ENCODE measurements around the gene HK3. TPM values are rescaled to one million over a fixed set of nuclear protein-coding genes. Genes with fewer than 3 reads are reported as not detected.

The HK3 gene
- polyA plus RNA-seq, 2 of the 4 experiments (the other 2 are of a cell fraction), result 0.04 to 0.12 TPM

DNA sequence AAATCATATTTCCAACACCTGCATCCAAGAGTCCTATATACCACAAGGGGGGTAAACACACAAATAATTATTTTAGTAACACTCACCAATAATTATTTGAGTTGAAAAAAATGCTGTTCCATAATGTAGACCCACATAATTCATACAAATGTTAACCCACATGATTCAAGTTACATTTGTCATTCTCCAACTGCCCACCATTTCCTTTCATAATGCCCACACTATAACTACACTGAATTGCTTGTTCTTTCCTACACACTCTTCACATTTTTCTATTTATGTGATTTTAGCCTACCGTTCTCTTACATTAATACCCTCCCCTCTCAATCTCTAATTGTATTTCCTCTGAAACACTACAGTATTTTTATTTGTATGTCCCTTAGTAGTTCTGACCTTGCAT lies 35.9 kb upstream of the HK3 start (continued):
- TF ChIP-seq RNF2 (IDR thresholded peaks at IDR 0.05; ENCODE audit: borderline replicate concordance, low read depth), result no peak
- TF ChIP-seq ZNF302 (CRISPR knock-in tag; IDR thresholded peaks at IDR 0.05), result no peak
- no peak for TF ChIP-seq NFE2L2 (conservative IDR thresholded peaks at IDR 0.05; ENCODE audit: low read length)
- TF ChIP-seq PHF8 (IDR thresholded peaks at IDR 0.05; ENCODE audit: borderline replicate concordance, low read depth), result no peak

DNA sequence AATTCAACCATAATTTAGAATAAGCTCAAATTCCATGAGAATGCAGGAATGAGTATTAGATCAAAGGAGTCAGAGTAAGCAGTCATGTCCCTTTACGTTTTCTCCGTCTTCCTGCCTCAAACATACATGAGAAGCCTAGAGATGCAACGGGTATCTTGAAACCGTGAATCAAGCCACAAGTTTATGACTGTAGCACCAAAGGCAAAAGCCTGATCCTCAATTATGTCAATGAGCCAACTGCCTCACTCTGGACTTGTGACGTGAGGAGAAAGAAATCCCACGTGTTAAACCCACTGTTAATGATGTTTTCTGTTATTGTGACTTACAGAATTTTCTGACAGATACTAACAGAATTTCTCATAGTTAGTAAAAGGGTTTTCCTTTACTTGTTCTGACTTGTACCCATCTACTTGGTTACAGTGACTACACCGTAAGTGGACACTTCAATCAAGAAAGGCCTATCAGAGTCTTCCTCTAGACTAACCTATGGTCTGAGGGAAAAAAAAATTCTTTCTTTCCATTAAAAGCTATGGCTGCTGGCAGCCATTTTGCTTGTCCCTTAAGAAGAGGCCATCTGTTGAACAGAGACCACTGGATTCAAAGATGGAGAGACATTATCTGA lies 35.3 kb upstream of the HK3 start:
- Histone ChIP-seq H3K4me3 (no peak overlapping the region), H3K4me2 (no peak overlapping the region), H3K9me3 (no peaks in the 10 kb centered on the region), H3K4me1 (no peaks in the 10 kb centered on the region), H3K27ac (no peak overlapping the region)
- 92% methylated on average over 7 of the region's 7 CpGs for WGBS (ENCODE audit: missing lambda C conversion rate)
- no peak for FAIRE-seq
- no peak for TF ChIP-seq TFCP2L1 (CRISPR knock-in tag; IDR thresholded peaks at IDR 0.05)
- TF ChIP-seq RARB (CRISPR knock-in tag; IDR thresholded peaks at IDR 0.05), result no peak
- no peak for TF ChIP-seq CHD4 (IDR thresholded peaks at IDR 0.05; ENCODE audit: borderline replicate concordance)
- TF ChIP-seq JUN (IDR thresholded peaks at IDR 0.05), result no peak
- no peak for TF ChIP-seq NR3C1 (IDR thresholded peaks at IDR 0.05)
- TF ChIP-seq SREBF2 (IDR thresholded peaks at IDR 0.05), result no peak
- no peak for TF ChIP-seq CHD2 (IDR thresholded peaks at IDR 0.05; ENCODE audit: low read length, partially characterized antibody)
- TF ChIP-seq SMC3 (IDR thresholded peaks at IDR 0.05), result no peak
- ATAC-seq, result no peak
- DNase-seq (ENCODE audit: low read depth in 1 of 2, low spot score in 1 of 2), result no peak
- ChIA-PET POLR2A (no interaction called here), CTCF (no interaction called here)

DNA sequence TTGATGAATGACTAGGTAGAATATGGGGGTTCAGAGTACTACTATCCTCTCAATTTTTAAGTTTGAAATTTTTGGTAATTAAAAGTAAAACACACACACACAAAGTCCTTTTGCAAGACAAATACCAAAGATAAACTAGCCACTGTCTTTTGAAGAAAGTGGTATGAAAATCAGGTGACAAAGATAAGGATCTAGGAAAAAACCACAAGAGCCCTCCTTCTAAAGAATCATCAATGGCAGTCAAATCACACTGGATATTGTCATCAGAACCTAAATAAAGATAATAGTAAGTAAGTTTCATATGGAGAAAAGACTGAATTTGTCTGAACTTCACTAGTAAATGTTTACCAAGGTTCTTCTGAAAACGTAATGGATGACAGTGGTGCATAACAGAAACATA lies 30.5 kb upstream of the HK3 start:
- no peak for TF ChIP-seq PHF8 (IDR thresholded peaks at IDR 0.05; ENCODE audit: borderline replicate concordance, low read depth)
- TF ChIP-seq EP300 (IDR thresholded peaks at IDR 0.05), result no peak
- TF ChIP-seq JUNB (IDR thresholded peaks at IDR 0.05), result no peak
- TF ChIP-seq, protein P1, sequence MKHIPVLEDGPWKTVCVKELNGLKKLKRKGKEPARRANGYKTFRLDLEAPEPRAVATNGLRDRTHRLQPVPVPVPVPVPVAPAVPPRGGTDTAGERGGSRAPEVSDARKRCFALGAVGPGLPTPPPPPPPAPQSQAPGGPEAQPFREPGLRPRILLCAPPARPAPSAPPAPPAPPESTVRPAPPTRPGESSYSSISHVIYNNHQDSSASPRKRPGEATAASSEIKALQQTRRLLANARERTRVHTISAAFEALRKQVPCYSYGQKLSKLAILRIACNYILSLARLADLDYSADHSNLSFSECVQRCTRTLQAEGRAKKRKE (CRISPR knock-in tag; IDR thresholded peaks at IDR 0.05; ENCODE audit: low read depth), result no peak
- no peak for TF ChIP-seq SMC3 (IDR thresholded peaks at IDR 0.05)
- no peak for TF ChIP-seq ZFP36 (IDR thresholded peaks at IDR 0.05; ENCODE audit: borderline replicate concordance, partially characterized antibody)
- TF ChIP-seq, protein P2, sequence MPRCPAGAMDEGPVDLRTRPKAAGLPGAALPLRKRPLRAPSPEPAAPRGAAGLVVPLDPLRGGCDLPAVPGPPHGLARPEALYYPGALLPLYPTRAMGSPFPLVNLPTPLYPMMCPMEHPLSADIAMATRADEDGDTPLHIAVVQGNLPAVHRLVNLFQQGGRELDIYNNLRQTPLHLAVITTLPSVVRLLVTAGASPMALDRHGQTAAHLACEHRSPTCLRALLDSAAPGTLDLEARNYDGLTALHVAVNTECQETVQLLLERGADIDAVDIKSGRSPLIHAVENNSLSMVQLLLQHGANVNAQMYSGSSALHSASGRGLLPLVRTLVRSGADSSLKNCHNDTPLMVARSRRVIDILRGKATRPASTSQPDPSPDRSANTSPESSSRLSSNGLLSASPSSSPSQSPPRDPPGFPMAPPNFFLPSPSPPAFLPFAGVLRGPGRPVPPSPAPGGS (IDR thresholded peaks at IDR 0.05), result no peak
- TF ChIP-seq ESRRA (IDR thresholded peaks at IDR 0.05; ENCODE audit: borderline replicate concordance, low read length), result no peak
- no peak for TF ChIP-seq CHD4 (IDR thresholded peaks at IDR 0.05; ENCODE audit: borderline replicate concordance)
- POLR2A ChIA-PET, result no interaction called here
- Histone ChIP-seq H3K4me3 (no peak overlapping the region), H3K4me1 (no peaks in the 10 kb centered on the region), H3K27ac (no peak overlapping the region), H3K4me2 (no peak overlapping the region), H3K9me3 (no peaks in the 10 kb centered on the region)
- FAIRE-seq (no peak), ATAC-seq (no peak), DNase-seq (ENCODE audit: low read depth in 1 of 2, low spot score in 1 of 2) (no peak)
- WGBS (ENCODE audit: missing lambda C conversion rate), result 82% methylated on average over 1 of the region's 1 CpG
- CTCF ChIA-PET, result interaction anchor here (0.9 kb wide), 1 partner anchor 269 kb away, joined by 3 read pairs; no protein-coding TSS in a partner anchor

DNA sequence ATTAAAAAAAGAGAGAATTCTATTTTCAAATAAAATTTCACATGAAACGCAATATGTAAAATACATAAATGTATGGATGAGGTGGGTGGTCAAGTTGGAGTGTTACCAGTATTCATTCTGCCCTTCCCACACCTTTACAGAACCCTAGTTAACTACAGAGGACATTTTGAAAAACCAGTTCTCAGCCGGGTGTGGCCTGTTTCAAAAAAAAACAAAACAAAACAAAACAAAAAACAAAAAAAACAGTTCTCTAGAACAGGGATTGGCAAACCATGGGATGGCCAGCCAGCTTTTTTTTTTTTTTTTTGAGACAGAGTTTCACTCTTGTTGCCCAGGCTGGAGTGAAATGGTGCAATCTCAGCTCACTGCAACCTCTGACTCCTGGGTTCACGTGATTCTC lies 28.4 kb upstream of the HK3 start:
- Histone ChIP-seq H3K27ac (no peak overlapping the region), H3K4me2 (no peak overlapping the region), H3K9me3 (no peaks in the 10 kb centered on the region), H3K4me1 (no peaks in the 10 kb centered on the region), H3K4me3 (no peak overlapping the region)
- CTCF ChIA-PET, result interaction anchor here (1.3 kb wide), 1 partner anchor 144 kb away, joined by 5 read pairs; no protein-coding TSS in a partner anchor
- POLR2A ChIA-PET, result no interaction called here
- whole genome bisulfite sequencing (ENCODE audit: missing lambda C conversion rate), result 94% methylated on average over 3 of the region's 3 CpGs
- DNase-seq (ENCODE audit: low read depth in 1 of 2, low spot score in 1 of 2), result no peak
- no peak for ATAC-seq
- no peak for FAIRE-seq
- TF ChIP-seq EP300 (IDR thresholded peaks at IDR 0.05) (no peak), MAZ (IDR thresholded peaks at IDR 0.05; ENCODE audit: borderline replicate concordance, low read depth, low read length) (no peak), PHF8 (IDR thresholded peaks at IDR 0.05; ENCODE audit: borderline replicate concordance, low read depth) (no peak), RNF2 (IDR thresholded peaks at IDR 0.05; ENCODE audit: borderline replicate concordance, low read depth) (no peak), CBX8 (IDR thresholded peaks at IDR 0.05) (no peak), TFCP2L1 (CRISPR knock-in tag; IDR thresholded peaks at IDR 0.05) (no peak), BHLHE40 (IDR thresholded peaks at IDR 0.05; ENCODE audit: low read depth, low read length) (no peak), ESRRA (IDR thresholded peaks at IDR 0.05; ENCODE audit: borderline replicate concordance, low read length) (no peak), HEYL (CRISPR knock-in tag; IDR thresholded peaks at IDR 0.05) (no peak)
- TF ChIP-seq, protein P3, sequence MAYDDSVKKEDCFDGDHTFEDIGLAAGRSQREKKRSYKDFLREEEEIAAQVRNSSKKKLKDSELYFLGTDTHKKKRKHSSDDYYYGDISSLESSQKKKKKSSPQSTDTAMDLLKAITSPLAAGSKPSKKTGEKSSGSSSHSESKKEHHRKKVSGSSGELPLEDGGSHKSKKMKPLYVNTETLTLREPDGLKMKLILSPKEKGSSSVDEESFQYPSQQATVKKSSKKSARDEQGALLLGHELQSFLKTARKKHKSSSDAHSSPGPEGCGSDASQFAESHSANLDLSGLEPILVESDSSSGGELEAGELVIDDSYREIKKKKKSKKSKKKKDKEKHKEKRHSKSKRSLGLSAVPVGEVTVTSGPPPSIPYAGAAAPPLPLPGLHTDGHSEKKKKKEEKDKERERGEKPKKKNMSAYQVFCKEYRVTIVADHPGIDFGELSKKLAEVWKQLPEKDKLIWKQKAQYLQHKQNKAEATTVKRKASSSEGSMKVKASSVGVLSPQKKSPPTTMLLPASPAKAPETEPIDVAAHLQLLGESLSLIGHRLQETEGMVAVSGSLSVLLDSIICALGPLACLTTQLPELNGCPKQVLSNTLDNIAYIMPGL (CRISPR knock-in tag; IDR thresholded peaks at IDR 0.05; ENCODE audit: borderline replicate concordance), result no peak
- TF ChIP-seq, protein P4, sequence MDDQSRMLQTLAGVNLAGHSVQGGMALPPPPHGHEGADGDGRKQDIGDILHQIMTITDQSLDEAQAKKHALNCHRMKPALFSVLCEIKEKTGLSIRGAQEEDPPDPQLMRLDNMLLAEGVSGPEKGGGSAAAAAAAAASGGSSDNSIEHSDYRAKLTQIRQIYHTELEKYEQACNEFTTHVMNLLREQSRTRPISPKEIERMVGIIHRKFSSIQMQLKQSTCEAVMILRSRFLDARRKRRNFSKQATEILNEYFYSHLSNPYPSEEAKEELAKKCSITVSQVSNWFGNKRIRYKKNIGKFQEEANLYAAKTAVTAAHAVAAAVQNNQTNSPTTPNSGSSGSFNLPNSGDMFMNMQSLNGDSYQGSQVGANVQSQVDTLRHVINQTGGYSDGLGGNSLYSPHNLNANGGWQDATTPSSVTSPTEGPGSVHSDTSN (IDR thresholded peaks at IDR 0.05), result no peak
- TF ChIP-seq, protein P5, sequence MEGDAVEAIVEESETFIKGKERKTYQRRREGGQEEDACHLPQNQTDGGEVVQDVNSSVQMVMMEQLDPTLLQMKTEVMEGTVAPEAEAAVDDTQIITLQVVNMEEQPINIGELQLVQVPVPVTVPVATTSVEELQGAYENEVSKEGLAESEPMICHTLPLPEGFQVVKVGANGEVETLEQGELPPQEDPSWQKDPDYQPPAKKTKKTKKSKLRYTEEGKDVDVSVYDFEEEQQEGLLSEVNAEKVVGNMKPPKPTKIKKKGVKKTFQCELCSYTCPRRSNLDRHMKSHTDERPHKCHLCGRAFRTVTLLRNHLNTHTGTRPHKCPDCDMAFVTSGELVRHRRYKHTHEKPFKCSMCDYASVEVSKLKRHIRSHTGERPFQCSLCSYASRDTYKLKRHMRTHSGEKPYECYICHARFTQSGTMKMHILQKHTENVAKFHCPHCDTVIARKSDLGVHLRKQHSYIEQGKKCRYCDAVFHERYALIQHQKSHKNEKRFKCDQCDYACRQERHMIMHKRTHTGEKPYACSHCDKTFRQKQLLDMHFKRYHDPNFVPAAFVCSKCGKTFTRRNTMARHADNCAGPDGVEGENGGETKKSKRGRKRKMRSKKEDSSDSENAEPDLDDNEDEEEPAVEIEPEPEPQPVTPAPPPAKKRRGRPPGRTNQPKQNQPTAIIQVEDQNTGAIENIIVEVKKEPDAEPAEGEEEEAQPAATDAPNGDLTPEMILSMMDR (IDR thresholded peaks at IDR 0.05), result no peak
